GM18508 (cell line): ENCODE data around the gene FRK.
A peak's percentile ranks its signal among the peaks of the same experiment; 100 is the strongest.
"Not testable (repeated sequence)": the region's sequence is repeated elsewhere in the genome, so short reads cannot be mapped to it uniquely, and the experiment has no call there.

Experiments
- ATAC-seq: cut with Tn5 transposase; IDR thresholded peaks from one replicate; pipeline ENCODE4 v1.9.1; 2021; ENCODE audit warnings: moderate number of reproducible peaks; ENCODE audit not compliant: insufficient read depth, unreplicated experiment

FRK gene

DNA sequence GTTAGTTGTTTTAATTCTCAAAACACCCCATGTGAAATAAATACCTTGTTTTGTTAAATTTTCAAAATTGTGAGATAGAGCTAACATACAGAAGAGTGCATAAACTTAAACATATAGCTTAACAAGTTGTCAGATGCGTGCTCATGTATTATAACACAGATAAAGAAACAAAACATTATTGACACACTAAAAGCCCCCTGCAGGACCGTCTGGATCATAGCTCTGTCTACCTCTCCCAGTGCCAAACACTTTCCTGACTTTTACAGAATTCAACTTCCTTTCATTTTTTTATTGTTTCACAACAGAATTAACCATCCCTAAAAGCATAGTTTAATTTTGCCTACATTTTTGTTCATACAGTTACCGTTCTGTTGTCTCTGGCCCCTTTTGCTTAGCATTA is 17.8 kb upstream of the FRK start:
- ATAC-seq: no peak

DNA sequence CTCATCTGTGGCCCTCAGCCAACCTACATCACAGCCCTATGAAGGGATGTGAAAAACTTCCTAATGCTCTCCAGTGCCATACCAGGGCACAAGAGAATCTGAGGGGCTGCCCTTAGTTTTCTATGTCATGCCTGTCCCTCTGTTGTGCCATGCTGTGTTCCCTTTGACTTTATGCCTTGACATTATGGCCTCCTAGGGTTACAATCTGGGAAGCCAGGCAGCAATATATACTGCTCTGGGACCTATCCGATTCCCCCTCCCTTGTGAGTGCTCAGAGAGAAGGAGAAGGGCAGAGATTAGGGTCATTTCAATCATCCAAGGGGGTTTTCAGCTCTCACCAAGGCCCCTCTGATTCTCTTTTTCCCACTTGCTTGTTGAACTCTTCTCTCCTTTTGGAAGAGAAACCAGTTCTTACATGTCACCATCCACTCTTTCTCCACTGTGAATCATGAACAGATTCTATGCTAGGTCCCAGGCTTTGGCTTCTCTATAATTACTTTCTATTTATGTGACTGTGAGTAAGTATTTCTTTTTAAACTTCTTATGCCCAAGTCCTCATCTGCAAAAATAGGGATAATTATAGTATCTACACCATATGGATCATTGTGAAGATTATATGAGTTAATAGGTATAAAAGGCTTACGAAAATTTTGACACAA is 14.2 kb upstream of the FRK start:
- no peak for ATAC-seq

DNA sequence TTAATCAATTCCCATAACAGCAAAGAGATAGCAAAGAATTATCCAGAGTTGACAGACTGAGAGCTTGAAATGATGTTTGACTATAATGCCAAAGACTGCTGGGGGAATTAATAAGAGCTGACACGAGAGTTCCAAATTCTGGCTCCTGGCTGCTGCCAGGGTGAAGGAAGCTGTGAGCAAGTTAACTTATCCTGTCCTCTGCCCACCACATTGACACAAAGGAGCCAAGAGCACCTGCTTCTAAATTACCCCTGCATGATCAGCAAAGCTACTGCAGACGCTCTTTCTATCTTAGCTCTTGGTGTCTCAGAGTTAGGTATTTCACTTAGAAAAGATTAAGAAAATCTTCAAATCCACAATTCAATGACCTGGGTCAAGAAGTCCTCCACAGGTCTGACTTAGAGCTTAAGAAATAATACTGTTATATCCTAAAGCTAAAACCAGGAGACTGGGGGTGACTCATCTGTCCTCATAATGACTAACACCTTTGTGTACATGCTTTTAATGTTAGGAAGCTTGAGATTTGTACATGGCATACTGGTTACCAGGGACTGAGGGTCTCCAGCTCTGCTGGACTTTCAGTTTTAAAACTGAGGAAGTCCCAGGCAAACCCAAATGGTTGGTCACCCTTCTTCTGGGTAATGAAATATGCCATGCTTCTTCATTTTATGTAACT is 13.2 kb upstream of the FRK start:
- ATAC-seq: no peak

DNA sequence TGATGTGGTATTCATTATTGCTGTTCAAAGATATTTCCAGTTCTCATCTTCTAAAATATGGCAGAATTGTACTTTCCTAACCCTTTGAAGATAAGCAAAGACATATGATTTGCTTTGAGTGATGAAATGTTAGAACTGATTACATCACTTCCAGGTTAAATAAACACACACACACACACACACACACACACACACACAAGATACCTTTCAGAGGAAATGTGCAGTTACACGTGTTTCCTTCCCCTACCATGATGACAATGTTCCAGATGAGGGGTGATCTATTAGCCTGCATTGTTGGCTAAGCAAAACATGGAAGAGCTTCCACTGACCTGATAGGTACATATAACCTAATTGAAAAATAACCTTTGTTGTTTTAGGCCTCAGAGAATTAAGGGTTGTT is 11.7 kb upstream of the FRK start:
- no peak for ATAC-seq

DNA sequence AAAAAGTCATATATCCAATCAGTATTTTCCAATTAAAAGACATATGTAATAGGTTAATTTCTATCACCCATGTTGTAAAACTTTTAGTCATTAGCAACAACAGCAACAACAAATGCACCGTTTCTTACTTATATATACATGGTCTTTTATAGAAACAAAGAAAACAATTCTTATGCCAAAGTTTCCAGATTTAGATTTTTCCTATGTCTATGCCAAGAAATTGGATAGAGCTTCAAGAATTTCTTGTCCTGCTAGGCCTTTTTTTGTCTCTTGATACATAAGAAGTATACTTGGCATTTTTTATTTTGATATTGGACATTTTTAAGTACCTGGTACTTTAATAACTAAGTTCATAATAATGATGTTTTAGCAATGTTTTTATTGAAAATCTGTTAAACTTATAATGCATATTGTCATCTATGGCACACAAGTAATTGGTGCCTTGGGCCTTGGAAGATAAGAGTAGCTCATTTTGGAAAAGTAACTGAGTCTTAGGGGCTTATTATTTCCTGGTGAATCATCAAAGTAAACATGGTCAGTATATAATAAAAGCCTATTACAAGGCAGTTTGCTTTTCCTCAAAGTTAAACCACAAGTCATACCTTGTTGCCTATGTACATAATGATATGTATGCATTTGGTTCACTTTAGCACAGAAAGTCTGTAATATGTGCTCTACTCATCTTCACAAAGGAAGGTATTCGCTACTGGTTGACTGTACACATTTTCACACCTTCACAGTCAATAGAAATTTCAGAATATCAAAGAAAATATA is 10.1 kb upstream of the FRK start:
- no peak for ATAC-seq

DNA sequence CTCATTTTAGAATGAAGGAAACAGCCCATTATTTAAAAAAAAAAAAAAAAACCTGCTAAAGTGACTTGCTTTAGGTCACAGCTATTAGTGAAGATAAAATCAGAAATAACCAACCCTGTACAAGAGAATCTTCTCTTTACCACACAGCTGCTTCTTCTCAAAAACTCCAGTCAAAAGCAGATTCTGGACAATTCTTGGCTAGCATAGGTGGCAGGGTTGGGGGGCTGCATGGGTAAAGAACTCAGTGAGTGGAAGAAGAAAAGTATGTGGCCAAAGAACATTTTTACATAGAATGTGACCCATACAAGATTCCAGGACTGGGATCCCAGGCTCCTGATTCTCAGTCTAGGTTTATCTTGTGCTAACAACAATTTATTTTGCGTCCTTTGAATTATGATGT is 9.4 kb upstream of the FRK start:
- ATAC-seq: no peak

DNA sequence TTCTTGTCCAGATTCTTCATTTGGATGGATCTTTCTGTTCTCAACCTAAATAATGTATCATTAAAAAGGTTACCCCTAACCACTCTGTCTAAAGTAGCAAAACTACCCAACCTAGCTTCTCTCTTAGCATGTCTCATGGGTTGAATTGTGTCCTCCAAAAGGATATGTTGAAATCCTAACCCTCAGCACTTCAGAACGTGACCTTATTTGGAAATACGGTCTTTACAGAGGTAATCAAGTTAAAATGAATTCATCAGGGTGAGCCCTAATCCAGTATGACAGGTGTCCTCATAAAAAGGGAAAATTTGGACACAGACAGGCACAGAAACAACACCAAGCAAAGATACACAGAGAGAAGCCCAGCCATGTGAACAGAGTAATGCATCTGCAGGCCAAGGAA is 6.1 kb upstream of the FRK start:
- no peak for ATAC-seq

DNA sequence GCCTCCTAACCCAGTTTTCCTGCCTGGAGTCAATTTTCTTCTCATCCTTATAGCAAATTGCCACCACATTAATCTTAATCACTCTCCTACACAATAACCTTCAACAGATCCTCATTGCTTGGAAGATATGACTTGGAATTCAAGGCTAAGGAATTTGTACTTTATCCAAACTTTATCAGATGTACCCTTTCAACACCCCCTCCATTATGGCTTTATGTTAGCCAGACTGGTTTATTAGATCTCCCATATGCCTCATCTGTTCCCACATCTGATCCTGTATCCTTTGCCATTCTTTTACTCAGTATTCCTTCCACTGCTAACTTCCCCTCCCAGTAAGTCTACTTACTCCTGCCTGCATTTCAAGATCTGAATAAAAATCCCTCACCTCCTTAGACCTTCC is 4.0 kb upstream of the FRK start:
- no peak for ATAC-seq

DNA sequence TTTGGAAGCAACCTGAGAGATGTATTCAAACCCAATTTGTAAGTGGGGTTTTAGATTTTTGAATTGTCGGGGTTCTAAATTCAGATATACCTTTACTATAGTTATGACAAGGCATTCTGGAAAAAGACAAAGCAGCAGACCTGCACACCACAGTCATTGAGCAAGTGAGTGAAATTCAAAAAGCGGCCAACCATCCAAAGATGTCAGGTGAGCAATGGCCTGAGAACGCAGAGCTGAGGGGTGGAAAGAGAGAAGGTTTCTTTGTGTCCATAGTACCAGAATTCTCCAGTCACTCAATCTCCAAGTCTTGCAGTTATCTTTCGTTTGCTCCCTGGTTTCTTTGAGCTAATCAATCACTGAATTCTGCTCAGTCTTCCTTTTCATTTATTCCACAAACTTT is 1.8 kb upstream of the FRK start:
- no peak for ATAC-seq

DNA sequence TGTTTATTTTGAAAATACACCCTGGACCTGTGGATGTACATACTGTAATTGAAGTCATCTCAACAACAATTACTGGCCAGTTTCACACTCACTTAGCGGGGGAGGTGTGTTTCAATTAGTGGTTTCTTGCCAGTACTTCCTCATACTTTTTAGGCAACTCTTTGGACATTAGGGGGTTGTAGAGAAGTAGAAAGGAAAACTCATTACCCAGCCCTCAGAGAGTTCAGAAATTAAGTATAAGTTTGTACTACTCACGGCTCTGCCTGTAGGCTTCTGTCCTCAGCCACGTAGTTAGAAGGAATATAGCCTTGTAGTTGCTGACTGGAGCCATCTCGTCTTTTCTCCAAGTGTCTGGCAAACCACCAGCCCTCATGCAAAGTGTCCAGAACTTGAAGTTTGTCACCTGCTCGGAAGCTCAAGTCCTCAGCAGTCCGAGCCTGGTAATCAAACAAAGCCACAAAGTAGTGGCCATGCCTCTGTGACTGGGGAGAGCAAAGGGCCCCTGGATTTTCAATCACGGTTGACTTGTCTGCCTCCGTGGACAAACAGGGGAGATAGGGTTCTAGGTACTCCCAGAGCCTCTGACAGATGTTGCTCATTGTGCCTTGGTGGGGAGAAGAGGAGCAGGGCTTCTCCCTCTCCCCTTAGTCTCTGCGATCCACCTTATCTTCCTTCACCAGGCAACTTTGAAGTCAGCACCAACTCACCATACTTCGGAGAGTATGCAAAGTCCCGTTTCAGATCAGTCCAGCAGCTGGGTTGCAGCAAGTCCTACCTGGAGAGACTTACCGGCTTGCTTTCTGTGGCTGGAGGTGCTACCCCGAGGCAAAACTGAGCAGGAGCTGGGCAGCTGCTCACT is 749 bp downstream of the FRK start:
- no peak for ATAC-seq

DNA sequence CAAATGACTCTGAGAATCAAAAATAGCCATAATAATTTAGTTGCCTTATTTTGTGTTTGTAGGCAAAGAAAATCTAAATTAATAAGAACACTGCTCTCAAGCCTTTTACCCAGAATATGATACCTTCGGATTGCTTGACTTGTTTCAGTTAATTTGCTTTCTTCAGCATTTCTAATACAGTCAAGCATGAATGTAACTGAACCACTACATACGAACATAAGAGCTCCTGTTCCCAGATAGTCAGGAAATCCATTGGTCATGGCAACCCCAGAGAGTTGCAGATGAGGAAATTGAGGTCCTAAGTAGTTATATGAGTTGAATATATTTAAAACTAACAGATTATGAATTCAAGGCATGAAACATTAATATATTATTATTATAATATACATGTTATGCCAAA is 2.9 kb downstream of the FRK start:
- ATAC-seq: no peak

DNA sequence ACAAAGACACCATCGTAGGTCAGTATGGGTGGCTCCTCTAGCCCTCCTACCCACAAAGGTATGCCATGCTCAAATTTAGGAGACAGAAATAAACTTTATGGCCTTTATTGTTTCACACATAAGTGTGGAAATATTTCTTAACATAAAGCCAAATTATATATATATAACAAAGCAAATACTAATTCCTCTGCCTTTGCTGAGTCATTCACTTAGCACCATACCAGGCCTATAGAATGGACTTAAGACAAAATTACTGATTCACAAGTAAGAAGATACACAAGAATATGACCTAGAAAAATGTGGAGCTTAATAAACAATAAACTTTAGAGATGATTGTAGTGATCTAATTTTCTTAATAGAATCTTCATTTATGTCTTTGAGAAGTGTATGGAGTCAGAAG is 5.2 kb downstream of the FRK start:
- ATAC-seq: no peak

DNA sequence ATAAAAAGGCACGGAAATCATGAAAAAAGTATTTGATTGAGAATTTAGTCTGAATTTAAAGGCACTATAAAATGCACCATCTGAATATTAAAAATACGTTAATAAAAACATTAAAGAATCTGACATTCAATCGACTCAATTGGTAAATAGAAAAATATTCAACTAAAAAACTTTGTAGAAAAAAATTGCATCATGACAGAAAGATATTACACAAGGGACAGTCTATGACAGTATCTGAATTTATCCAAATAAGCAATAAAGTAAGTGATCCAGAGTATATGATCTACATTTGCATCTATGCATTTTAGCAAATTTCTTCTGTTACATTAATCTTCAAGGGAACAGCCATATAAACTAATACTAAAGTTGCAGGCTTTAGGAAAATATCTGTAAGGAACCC is 9.4 kb downstream of the FRK start:
- no peak for ATAC-seq

DNA sequence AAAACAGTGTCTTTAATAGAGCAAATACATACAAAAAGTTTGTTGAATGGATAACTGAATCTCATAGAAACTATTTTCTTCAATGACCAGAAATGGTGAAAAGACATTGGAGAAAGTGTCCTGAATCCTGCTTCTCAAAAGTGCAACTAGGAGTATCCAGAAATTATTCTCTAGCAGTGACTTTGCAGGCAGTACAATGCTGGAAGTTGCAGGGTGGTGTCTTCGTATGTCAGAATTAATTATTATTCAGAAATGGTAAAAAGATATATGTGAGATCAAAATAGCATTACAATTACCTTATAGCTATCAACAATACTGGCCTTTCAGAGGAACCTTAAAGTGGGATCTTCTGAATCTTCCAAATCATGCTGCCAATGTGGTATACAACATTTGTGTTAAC is 10.0 kb downstream of the FRK start:
- no peak for ATAC-seq

DNA sequence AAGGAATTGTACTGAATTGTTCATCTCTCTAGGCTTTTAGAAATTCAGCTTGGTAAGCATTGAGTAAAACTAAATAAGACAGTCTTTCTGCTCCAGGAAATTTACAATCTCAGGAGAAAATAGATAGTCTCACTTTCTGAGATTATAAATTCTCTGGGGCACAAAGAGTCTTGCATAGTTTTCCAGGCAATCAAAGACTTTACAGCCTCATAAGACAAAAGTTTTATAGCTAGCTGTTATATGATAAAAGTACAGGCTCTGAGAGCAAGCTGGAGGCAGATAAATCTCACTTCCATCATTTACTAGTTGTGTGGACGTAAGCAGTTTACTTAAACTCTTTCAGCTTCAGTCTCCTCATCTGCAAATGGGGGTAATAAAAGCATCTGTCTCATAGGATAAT is 11.4 kb downstream of the FRK start:
- ATAC-seq: no peak

DNA sequence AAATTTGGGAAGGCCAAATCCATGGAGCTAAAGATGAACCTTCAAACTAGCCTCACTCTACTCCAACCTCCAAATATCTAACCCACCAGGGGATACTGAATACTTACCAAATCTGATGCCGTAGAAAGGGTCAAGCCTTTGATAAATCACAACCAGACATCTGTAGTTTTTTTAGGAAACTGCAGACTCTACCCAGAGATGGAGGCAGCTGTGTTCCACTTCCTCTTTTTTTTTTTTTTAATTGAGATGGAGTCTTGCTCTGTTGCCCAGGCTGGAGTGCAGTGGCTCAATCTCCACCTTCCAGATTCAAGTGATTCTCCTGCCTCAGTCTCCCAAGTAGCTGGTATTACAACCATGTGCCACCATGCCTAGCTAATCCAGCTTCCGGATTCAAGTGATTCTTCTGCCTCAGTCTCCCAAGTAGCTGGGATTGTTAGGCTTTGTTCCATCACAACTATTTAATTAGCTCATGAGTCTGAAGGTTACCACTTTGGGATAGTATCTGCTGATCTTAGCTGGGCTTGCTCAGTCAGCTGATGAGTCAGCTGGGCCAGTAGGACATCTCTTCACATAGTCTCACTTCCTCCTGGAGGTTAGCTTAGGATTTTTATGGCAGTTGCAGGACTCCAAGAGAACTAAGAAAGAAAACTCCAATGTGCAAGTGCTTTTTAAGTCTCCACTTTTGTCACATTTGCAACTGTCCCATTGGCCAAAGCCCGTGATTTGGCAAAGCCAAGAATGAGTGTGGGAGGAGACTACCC is 13.3 kb downstream of the FRK start:
- peak; percentile 91 for ATAC-seq

DNA sequence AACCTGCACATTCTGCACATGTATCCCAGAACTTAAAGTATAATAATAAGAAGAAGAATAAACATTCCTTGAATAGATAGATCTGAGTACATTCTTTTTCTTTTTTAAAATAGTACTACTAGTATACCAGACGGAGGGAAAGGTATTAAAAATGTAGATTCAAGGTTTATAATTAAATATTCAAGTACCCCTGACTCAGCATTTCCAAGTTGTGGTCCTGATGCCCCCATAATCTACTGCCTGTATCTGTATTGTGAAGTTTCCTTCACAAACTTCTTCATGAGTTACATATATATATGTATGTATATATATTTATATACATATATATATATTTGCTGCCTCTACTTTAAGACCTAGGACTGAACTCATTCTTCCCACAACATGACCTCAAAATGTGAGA is 14.0 kb downstream of the FRK start:
- ATAC-seq: no peak

DNA sequence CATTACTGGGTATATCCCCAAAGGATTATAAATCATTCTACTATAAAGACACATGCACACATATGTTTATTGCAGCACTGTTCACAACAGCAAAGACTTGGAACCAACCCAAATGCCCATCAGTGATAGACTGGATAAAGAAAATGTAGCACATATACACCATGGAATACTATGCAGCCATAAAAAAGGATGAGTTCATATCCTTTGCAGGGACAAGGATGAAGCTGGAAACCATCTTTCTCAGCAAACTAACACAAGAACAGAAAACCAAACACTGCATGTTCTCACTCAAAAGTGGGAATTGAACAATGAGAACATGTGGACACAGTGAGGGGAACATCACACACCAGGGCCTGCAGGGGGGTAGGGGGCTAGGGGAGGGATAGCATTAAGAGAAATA is 14.4 kb downstream of the FRK start:
- ATAC-seq: not testable (repeated sequence)

DNA sequence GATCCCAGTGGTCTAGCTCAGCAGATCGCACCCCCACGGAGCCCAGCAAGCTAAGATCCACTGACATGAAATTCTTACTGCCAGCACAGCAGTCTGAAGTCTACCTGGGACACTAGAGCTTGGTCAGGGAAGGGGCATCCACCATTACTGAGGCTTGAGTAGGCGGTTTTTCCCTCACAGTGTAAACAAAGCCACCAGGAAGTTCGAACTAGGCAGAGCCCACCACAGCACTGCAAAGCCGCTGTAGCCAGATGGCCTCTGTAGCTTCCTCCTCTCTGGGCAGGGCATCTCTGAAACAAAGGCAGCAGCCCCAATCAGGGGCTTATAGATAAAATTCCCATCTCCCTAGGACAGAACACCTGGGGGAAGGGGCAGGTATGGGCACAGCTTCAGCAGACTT is 18.8 kb downstream of the FRK start:
- no peak for ATAC-seq

DNA sequence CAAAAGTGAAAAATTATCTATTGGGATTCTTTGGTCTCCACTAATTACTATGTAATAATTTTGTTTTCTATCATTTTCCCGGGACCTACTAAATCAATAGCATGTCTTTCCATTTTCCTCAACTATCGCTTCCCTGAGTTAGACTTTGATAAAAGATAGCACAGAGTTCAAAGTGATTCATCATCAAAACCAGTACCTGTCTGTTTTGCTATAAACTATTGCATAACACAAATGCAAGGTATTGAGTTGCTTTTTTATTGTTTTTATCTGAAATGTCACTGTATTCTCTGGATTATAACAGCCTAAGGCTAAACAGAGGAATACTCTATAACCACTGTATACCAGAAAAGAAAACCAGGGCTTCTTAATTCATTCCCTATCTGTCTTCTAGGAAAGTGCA is 19.7 kb downstream of the FRK start:
- no peak for ATAC-seq
